Endothelial cell (in vitro differentiated cells): ENCODE measurements around the gene ACAD11. TPM values are rescaled to one million over a fixed set of nuclear protein-coding genes. Genes with fewer than 3 reads are reported as not detected.

Experiments used
- DNase-seq: peaks from one replicate; pipeline ENCODE4 v3.0.0; 2021; ENCODE audit warnings: low spot score
- H3K27ac Mint-ChIP-seq: one replicate; pipeline ENCODE4 v1.8.0; 2021; ENCODE audit warnings: mixed read lengths, inconsistent platforms; ENCODE audit not compliant: unreplicated experiment
- H3K27me3 Mint-ChIP-seq: one replicate; pipeline ENCODE4 v1.8.0; 2021; ENCODE audit warnings: mild to moderate bottlenecking, moderate library complexity, mixed read lengths, inconsistent platforms; ENCODE audit not compliant: unreplicated experiment
- H3K36me3 Mint-ChIP-seq: one replicate; pipeline ENCODE4 v1.8.0; 2021; ENCODE audit warnings: mild to moderate bottlenecking, low read depth, mixed read lengths, inconsistent platforms; ENCODE audit not compliant: unreplicated experiment
- H3K4me1 Mint-ChIP-seq: one replicate; pipeline ENCODE4 v1.8.0; 2021; ENCODE audit warnings: mild to moderate bottlenecking, mixed read lengths, inconsistent platforms; ENCODE audit not compliant: unreplicated experiment
- H3K4me3 Mint-ChIP-seq: one replicate; pipeline ENCODE4 v1.8.0; 2021; ENCODE audit warnings: mild to moderate bottlenecking, mixed read lengths, inconsistent platforms; ENCODE audit not compliant: unreplicated experiment
- H3K9me3 Mint-ChIP-seq: one replicate; pipeline ENCODE4 v1.8.0; 2021; ENCODE audit warnings: mixed read lengths, inconsistent platforms; ENCODE audit not compliant: unreplicated experiment
- total RNA-seq: library from RNA; stranded (reverse); fragmentation: NEBNext Ultra II Directional; extraction: Animal tissue kit (Norgen Biotek cat#: 25700); gene quantifications from one replicate; pipeline ENCODE4 v1.2.1, GENCODE V29; 2021; ENCODE audit not compliant: unreplicated experiment
- TF ChIP-seq, protein P1 (sequence below): fragments of 200-600 bp; sonication (generic); IDR thresholded peaks from one replicate; pipeline ENCODE4 v1.5.0; 2021; ENCODE audit warnings: antibody characterized with exemption; ENCODE audit not compliant: unreplicated experiment

Gene ACAD11
- total RNA-seq, 1 donor from 2014 or later = 20.0 TPM

DNA sequence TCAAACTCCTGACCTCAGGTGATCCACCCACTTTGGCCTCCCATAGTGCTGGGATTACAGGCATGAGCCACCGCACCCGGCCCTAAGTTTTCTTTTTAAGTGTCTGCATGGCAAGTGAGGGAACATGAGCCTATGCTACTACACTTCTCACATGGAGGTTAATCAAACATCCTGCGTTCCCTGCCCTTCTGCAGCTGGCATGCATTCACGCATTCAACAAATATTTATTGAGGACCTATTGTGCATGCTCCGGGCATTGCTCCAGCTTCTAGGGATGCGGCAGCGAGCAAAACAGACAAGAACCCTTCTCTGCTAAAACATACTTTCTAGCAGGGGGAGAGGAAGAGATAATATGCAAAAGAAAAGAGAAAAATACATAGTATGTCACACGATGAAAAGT lies 105.2 kb downstream of the ACAD11 start:
- DNase-seq = no peak
- peaks cover 3% of the 10 kb centered on the region for H3K36me3 Mint-ChIP-seq
- H3K27ac Mint-ChIP-seq = peak overlapping the region; percentile 8
- H3K4me1 Mint-ChIP-seq = peaks cover 52% of the 10 kb centered on the region
- H3K27me3 Mint-ChIP-seq = peaks cover 4% of the 10 kb centered on the region
- H3K9me3 Mint-ChIP-seq = no peaks in the 10 kb centered on the region
- no peak overlapping the region for H3K4me3 Mint-ChIP-seq
- TF ChIP-seq, protein P1, sequence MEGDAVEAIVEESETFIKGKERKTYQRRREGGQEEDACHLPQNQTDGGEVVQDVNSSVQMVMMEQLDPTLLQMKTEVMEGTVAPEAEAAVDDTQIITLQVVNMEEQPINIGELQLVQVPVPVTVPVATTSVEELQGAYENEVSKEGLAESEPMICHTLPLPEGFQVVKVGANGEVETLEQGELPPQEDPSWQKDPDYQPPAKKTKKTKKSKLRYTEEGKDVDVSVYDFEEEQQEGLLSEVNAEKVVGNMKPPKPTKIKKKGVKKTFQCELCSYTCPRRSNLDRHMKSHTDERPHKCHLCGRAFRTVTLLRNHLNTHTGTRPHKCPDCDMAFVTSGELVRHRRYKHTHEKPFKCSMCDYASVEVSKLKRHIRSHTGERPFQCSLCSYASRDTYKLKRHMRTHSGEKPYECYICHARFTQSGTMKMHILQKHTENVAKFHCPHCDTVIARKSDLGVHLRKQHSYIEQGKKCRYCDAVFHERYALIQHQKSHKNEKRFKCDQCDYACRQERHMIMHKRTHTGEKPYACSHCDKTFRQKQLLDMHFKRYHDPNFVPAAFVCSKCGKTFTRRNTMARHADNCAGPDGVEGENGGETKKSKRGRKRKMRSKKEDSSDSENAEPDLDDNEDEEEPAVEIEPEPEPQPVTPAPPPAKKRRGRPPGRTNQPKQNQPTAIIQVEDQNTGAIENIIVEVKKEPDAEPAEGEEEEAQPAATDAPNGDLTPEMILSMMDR = no peak

DNA sequence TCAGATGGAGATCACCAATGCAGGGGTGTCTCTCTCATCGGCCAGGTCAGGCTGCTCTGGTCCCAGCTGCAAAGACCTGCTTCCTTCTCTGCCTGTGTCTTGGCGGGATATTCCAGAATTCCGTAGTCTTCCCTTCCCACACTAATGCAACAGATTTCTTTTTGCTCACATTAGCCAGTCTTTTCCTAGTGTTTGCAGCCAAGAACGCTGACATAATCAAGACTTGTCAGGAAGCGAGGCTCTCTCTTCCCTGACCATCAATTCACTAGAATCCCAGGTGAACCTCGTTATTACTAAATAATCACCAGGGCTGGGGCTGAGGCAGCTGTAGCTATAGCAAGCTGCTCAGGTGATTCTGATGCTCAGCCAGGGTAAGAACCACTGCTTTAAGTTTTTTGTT lies 105.8 kb downstream of the ACAD11 start:
- Mint-ChIP-seq H3K9me3 (no peaks in the 10 kb centered on the region), H3K27ac (no peak overlapping the region), H3K4me1 (peaks cover 52% of the 10 kb centered on the region), H3K36me3 (peaks cover 3% of the 10 kb centered on the region), H3K4me3 (no peak overlapping the region), H3K27me3 (peaks cover 4% of the 10 kb centered on the region)
- TF ChIP-seq, protein P1 = no peak
- DNase-seq = no peak

DNA sequence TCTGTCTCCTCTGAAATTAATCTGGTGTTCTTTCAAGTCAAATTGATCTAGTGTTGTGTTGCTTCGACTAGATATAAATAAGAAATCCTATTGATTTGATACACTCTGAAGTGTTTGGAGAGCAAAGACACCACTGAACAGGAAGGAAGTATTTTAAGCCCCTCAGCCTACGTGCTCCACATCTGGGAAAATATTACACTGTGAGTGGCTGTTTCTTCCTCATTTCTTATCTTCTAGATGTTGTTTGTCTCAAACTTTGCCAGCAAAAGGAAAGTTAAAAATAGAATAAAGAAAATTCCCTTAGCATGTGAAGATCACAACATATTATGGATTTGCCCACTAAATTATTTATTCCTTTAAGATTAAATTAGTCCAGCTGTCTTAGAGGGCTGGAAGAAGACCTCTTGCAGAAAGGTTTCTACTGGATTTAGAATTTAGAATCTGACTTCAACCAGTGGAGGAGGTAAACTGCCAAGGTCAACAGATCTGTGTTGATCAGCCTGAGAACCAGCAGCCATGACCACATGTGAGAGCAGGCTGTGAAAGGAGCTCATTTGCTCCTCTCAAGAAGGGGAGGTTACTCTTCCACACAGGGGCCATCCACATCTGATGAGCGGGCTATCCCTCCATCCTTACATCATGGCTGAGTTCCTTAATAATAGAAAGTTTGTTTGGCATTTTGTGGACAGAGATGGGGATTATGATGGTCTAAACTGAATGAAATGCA lies 108.9 kb downstream of the ACAD11 start:
- Mint-ChIP-seq H3K4me1 (peaks cover 34% of the 10 kb centered on the region), H3K9me3 (no peaks in the 10 kb centered on the region), H3K27ac (no peak overlapping the region), H3K27me3 (no peaks in the 10 kb centered on the region), H3K36me3 (no peaks in the 10 kb centered on the region), H3K4me3 (no peak overlapping the region)
- TF ChIP-seq, protein P1 = no peak
- DNase-seq = no peak

- Mint-ChIP-seq H3K27ac (no peak overlapping the region), H3K27me3 (no peaks in the 10 kb centered on the region), H3K4me3 (no peak overlapping the region), H3K36me3 (no peaks in the 10 kb centered on the region), H3K4me1 (peaks cover 27% of the 10 kb centered on the region), H3K9me3 (no peaks in the 10 kb centered on the region)
- TF ChIP-seq, protein P1 = no peak
- no peak for DNase-seq
These were observed 109.6 kb downstream of the ACAD11 start for GRCh38 chr3:132549890-132550578.

- H3K36me3 Mint-ChIP-seq = no peaks in the 10 kb centered on the region
- no peaks in the 10 kb centered on the region for H3K9me3 Mint-ChIP-seq
- peaks cover 25% of the 10 kb centered on the region for H3K4me1 Mint-ChIP-seq
- no peak for DNase-seq
- H3K27ac Mint-ChIP-seq = no peak overlapping the region
- no peak overlapping the region for H3K4me3 Mint-ChIP-seq
- peaks cover 1% of the 10 kb centered on the region for H3K27me3 Mint-ChIP-seq
- TF ChIP-seq, protein P1 = no peak
These were observed 110.4 kb downstream of the ACAD11 start for GRCh38 chr3:132549169-132549568.
